AG04450 (cell line): ENCODE measurements around the gene POLR2J3. TPM values are rescaled to one million over a fixed set of nuclear protein-coding genes. Genes with fewer than 3 reads are reported as not detected.
A peak's percentile ranks its signal among the peaks of the same experiment; 100 is the strongest.
"Not testable (repeated sequence)": the region's sequence is repeated elsewhere in the genome, so short reads cannot be mapped to it uniquely, and the experiment has no call there.

Experiments
- CTCF ChIA-PET: fragments of 300-600, 350-600 bp; formaldehyde crosslinking; extraction: SDS; loops from one replicate; lab custom pipeline; 2022; ENCODE audit warnings: antibody characterized with exemption, inconsistent platforms; lab: Charles Lee
- POLR2A ChIA-PET: fragments of 350-600 bp; formaldehyde crosslinking; extraction: SDS; loops from one replicate; lab custom pipeline; 2021; ENCODE audit warnings: antibody characterized with exemption, inconsistent platforms; lab: Yijun Ruan, JAX
- DNase-seq: peaks from one replicate; pipeline ENCODE4 v3.0.0-alpha.2; 2011; ENCODE audit warnings: low read depth, low spot score
- H3K27ac ChIP-seq: one replicate; pipeline ENCODE4 v1.5.1; 2012; ENCODE audit warnings: low read depth, low read length, control low read depth
- H3K27me3 ChIP-seq: one replicate; pipeline ENCODE4 v1.6.0; 2012; ENCODE audit warnings: low read length; ENCODE audit not compliant: control insufficient read depth, insufficient read depth
- H3K4me3 ChIP-seq: 2 replicates; pipeline ENCODE4 v1.5.1; 2011; ENCODE audit warnings: mild to moderate bottlenecking, low read depth, low read length, control low read depth
- H3K9me3 ChIP-seq: 2 replicates; pipeline ENCODE4 v1.5.1; 2012; ENCODE audit warnings: low read length; ENCODE audit not compliant: control insufficient read depth, insufficient read depth
- CTCF ChIP-seq: IDR thresholded peaks from 2 replicates; pipeline ENCODE4 v1.5.1; 2011; ENCODE audit warnings: low read depth, low read length, control low read depth, inconsistent platforms
- polyA minus RNA-seq: library from RNA; depleted of rRNA, polyadenylated mRNA; stranded (reverse); fragments of >200 nt; gene quantifications from 2 replicates; pipeline ENCODE4 v1.2.3, GENCODE V29; 2011; rRNA and poly(A)+ RNA removed
- polyA plus RNA-seq: library from polyadenylated mRNA; depleted of rRNA; stranded (reverse); fragments of >200 nt; gene quantifications from 2 replicates; pipeline ENCODE4 v1.2.3, GENCODE V29; 2011; rRNA removed

POLR2J3 gene
- polyA plus RNA-seq (40.8 and 59.9 TPM in 2 replicates), polyA minus RNA-seq (56.1 and 66.3 TPM in 2 replicates)

- TF ChIP-seq CTCF = peak; percentile 58
- H3K9me3 ChIP-seq, H3K27ac ChIP-seq, H3K27me3 ChIP-seq: not testable (repeated sequence)
- ChIA-PET CTCF (interaction anchor here (0.6 kb wide), 3 partner anchors 99 to 494 kb away, joined by 3 read pairs; no protein-coding TSS in a partner anchor), POLR2A (interaction anchor here (0.6 kb wide), 1 partner anchor 494 kb away, joined by 6 read pairs; no protein-coding TSS in a partner anchor)
- peak; percentile 87 for DNase-seq
- peak within 1 kb of the TSS; percentile 64 for H3K4me3 ChIP-seq
Measured at GRCh38 chr7:102572261-102573239, at the start of gene POLR2J3. Gene POLR2J3 (minus strand): TSS chr7:102572583. CDS start chr7:102572521, 62 bp downstream.

- CTCF ChIA-PET, H3K4me3 ChIP-seq, POLR2A ChIA-PET, H3K9me3 ChIP-seq, H3K27ac ChIP-seq, DNase-seq, H3K27me3 ChIP-seq: not testable (repeated sequence)
Measured at GRCh38 chr7:102618122-102618521, 45.7 kb upstream of the POLR2J3 start.

- H3K27ac ChIP-seq, H3K27me3 ChIP-seq, DNase-seq, H3K9me3 ChIP-seq, POLR2A ChIA-PET, CTCF ChIA-PET: not testable (repeated sequence)
- peak within 1 kb of the TSS; percentile 57 for H3K4me3 ChIP-seq
Measured at GRCh38 chr7:102616507-102617125, 44.2 kb upstream of the POLR2J3 start, which contains the start of gene RASA4. Gene RASA4 (minus strand): TSS chr7:102616756. CDS start chr7:102616689, 67 bp downstream.

- DNase-seq, POLR2A ChIA-PET, H3K9me3 ChIP-seq, H3K27ac ChIP-seq, CTCF ChIA-PET, H3K27me3 ChIP-seq, H3K4me3 ChIP-seq: not testable (repeated sequence)
Measured at GRCh38 chr7:102615930-102616329, 43.5 kb upstream of the POLR2J3 start.

GRCh38 chr7:102614873-102615272 is 42.5 kb upstream of the POLR2J3 start:
- H3K27me3 ChIP-seq, CTCF ChIA-PET, H3K9me3 ChIP-seq, H3K4me3 ChIP-seq, H3K27ac ChIP-seq, DNase-seq, POLR2A ChIA-PET: not testable (repeated sequence)

GRCh38 chr7:102614346-102614697 is 41.9 kb upstream of the POLR2J3 start:
- H3K27me3 ChIP-seq, H3K4me3 ChIP-seq, CTCF ChIA-PET, H3K27ac ChIP-seq, H3K9me3 ChIP-seq, DNase-seq, POLR2A ChIA-PET: not testable (repeated sequence)

GRCh38 chr7:102613575-102614345 is 41.4 kb upstream of the POLR2J3 start:
- H3K9me3 ChIP-seq, POLR2A ChIA-PET, DNase-seq, H3K4me3 ChIP-seq, CTCF ChIA-PET, H3K27me3 ChIP-seq, H3K27ac ChIP-seq: not testable (repeated sequence)

GRCh38 chr7:102611675-102612325 is 39.4 kb upstream of the POLR2J3 start:
- POLR2A ChIA-PET, H3K27me3 ChIP-seq, H3K9me3 ChIP-seq, CTCF ChIA-PET, DNase-seq, H3K27ac ChIP-seq: not testable (repeated sequence)
- peak overlapping the region; percentile 40; the same call in 1 of the 2 replicates for H3K4me3 ChIP-seq

- H3K27me3 ChIP-seq, H3K27ac ChIP-seq, CTCF ChIA-PET, H3K4me3 ChIP-seq, POLR2A ChIA-PET, DNase-seq, H3K9me3 ChIP-seq: not testable (repeated sequence)
Measured at GRCh38 chr7:102611013-102611674, 38.8 kb upstream of the POLR2J3 start.
